Globus pallidus (tissue), 1 donor: ENCODE measurements around the gene KCNH1.

Experiments
- DNase-seq: peaks from one replicate; pipeline ENCODE4 v3.0.0-alpha.2; 2015; ENCODE audit warnings: low spot score

KCNH1 gene

GRCh38 chr1:210797422-210797821 is 336.5 kb downstream of the KCNH1 start:
- no peak for DNase-seq

DNA sequence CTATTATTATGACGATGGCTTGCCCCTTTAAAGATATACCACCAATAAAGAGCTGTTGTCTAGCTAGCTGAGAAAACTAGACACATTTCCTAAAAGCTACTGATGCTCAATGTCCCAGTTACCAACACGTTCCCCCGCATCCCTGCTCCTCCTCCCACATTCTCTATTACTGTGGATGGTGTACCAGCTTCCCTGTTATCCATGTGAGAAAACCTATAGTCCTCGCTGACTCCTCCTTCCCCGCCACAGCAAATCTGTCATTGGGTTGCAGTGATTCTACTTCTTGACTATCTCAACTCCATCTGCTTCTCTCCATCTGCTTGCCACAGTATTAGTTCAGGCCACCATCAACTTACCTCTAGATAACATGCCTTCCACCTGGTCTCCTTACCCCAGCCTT is 337.5 kb downstream of the KCNH1 start:
- no peak for DNase-seq

GRCh38 chr1:210794445-210794844 is 339.5 kb downstream of the KCNH1 start:
- DNase-seq: no peak

DNA sequence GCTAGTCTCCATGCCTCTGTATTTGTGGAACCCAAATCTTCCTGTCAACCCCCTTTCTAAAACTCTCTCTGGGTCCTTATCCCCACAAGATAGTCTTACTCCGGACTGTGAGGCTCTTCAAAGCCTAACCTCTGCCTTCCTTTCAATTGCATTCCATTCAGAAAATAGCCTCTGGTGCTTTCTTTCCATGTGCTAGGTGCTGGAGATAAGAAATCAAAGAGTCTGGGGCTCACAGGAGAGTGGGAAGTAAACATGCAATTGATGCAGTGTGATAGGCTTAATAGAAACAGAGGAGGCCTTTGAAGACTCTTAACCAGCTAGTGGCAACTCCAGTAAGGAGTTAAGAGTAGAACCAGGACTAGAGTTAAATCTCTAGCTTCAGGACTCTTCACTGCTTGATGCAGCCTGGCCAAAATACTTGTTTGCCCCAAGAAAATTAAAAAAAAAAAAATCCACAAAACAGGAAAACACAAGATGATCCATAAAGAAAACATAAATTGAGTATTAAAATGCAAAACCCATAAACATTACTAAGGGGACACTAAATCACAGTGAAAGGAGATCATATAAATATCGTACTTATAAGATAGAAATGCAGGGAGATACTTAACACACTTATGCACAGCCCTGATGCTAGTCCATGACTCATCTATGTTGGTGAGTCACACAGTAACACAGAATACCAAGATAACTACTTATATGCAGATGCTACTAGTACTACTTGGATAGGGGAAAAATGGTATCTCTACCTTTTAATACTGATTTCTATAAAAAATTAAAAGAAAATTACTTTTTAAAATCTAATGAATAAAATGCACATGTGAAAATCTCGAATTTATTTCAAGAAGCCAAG is 341.5 kb downstream of the KCNH1 start:
- DNase-seq: no peak

- no peak for DNase-seq
These were observed 343.8 kb downstream of the KCNH1 start for GRCh38 chr1:210790196-210790595.

DNA sequence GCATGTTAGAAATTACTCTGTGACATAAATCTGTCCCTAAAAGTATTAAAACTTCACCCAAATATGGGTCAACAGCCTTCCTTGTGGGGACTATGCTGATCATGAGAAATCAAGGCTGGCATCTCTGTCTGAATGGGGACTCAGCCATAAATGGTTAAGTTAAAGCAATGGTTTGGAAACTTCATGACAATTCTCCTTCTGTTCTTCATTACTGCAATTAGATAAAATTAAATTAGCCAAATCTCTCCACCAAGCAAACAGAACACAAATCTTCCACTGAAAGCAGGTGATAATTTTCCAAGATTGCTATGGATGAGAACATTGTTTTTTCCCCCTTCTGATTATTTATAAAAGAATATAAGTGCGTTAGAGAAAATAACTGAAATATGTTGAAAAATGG is 346.1 kb downstream of the KCNH1 start:
- DNase-seq: no peak

- DNase-seq: no peak
These were observed 347.4 kb downstream of the KCNH1 start for GRCh38 chr1:210786546-210786945.

- DNase-seq: no peak
These were observed 350.0 kb downstream of the KCNH1 start for GRCh38 chr1:210783925-210784324.

DNA sequence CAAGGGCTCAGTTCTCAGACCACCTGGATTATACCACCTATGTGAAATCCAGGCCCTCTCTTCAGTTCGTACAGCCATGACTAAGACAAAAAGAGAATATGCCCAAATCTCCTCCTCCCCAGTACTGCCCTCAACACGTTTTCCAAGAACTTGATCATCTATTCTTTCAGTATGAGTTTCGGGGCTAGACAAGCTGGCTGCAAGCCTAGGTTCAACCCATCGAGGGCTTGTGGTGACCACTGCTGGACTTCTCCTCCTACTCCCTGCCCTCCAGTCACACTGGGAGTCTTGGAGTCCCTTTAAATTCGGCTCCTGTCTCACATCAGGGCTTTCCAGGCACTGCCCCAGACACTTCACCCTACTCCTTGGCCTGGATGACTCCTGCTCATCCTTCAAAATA is 352.3 kb downstream of the KCNH1 start:
- DNase-seq: no peak

- DNase-seq: no peak
These were observed 354.7 kb downstream of the KCNH1 start for GRCh38 chr1:210779269-210779668.

DNA sequence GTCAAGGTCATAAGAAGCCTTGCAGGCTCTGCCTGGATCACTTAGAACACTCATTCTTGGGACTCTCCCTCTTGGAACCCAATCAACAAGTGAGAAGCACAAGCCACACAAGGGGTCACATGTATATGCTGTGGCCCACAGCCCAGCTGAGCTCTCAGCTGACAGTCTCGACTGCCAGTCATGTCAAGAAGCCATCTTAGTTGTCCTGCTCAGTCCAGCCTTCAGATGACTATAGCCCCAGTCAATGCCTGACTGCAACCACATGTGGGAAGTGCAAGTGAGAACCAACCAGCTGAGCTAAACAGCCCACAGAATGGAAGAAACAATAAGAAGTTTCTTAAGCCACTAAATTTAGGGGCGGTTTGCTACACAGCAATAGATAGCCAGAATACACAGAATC is 356.0 kb downstream of the KCNH1 start:
- no peak for DNase-seq

GRCh38 chr1:210776712-210777111 is 357.2 kb downstream of the KCNH1 start:
- no peak for DNase-seq

- no peak for DNase-seq
These were observed 358.7 kb downstream of the KCNH1 start for GRCh38 chr1:210775289-210775688.

- DNase-seq: no peak
These were observed 360.5 kb downstream of the KCNH1 start for GRCh38 chr1:210773450-210773849.

DNA sequence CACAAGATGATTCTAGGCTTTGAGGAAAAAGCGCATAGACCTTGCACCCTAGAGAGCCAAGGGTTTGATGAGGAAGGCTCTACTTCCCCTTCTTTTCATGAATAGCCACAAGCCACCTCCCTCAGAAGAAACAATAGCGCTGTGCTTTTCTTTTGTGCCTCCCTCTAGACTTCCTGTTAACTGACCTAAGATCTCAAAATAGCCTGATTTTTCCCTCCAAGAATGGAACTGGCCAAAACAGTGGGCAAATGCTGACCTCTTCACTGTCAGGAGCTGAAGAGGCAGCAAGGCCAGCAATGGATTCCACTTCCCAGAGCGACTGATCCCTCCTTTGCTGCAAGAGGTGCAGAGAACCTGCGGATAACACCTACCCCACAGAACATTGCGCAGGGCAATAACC is 362.8 kb downstream of the KCNH1 start:
- DNase-seq: peak; percentile 28

GRCh38 chr1:210770396-210770984 is 363.5 kb downstream of the KCNH1 start:
- no peak for DNase-seq

- no peak for DNase-seq
These were observed 364.5 kb downstream of the KCNH1 start for GRCh38 chr1:210769473-210769872.

DNA sequence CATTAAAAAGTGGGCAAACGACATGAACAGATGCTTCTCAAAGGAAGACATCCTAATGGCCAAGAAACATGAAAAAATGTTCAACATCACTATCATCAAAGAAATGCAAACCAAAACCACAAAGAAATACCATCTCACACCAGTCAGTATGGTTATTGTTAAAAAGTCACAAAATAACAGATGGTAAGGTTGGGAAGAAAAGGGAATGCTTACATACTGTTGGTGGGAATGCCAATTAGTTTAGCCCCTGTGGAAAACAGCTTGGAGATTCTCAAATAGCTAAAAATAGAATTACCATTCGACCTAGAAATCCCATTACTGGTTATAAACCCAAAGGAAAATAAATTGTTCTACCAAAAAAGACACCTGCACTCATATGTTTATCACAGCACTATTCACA is 369.4 kb downstream of the KCNH1 start:
- no peak for DNase-seq

- DNase-seq: no peak
These were observed 375.2 kb downstream of the KCNH1 start for GRCh38 chr1:210758761-210759160.

DNA sequence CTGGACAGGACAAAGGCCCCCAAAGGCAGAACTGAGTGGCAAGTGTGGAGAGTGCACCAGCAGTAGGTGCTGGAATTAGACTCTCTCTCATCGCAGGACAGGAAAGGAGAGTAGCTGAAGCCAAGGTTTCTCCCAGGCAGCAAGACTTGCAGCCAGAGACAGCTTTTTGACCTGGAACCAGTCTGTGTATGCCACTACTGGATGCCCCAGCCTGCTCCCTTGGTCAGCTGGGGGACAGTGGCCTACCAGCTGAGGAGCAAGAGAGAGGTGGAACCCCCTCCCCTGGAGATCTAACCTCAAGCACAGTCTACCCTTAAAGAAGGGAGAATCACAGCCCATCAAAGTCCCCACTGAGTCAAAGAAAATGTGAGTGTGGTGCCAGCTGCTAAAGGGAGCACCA is 375.7 kb downstream of the KCNH1 start:
- no peak for DNase-seq

DNA sequence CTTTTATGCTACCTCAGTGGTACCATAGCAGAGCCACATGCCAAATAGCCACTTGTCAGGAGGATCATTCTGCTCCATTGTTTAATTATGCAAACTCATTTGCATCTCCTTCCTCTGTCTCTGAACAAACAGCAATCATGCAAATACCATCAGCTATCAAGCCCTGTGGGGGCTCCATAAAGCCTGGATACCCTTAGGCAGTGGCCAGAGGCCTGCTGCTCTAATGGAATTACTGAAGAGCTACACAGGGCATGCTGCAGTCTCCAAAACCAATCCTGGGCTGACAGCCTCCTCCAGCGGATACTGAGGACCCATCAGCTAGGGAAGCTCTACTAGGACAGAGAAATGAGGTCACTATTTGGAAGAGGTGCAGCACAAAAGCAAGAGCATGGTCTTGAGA is 376.3 kb downstream of the KCNH1 start:
- no peak for DNase-seq

DNA sequence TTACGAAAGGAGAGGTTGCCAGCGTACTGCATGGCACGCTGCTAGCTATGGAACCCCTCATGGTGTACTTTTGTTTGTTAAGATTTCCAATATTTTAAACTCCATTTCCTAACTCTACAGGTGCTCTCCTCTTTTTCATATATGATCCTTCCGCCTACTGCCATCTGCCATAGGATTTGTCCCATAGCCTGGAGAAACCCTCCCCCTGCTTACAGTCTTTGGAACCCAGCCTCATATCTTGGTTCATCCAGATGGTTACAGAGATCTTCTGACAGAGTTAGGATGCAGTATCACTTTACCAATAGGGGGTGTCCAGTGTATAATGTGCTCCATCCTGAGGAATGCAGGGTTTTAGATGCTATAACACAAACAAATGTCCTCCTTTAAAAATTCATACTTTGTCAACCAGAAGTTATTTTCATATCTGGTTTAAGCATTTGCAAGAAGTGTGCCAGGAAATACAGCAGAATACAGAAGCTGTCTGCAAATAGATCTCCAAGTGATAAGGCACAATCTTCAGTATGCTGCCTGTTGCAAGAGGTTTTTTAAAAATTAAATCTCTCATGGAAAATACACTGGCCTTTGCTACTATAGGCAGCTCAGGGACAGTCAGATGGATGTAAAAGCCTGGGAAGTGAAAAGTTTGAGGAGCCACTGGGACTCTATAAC is 377.8 kb downstream of the KCNH1 start:
- DNase-seq: no peak
